CD4-positive, alpha-beta T cell treated with Interleukin-17A for 1 hour (primary cell): ENCODE measurements around the gene FAM156A.
"Not testable (repeated sequence)": the region's sequence is repeated elsewhere in the genome, so short reads cannot be mapped to it uniquely, and the experiment has no call there.

ENCODE experiments used
- DNase-seq: peaks from one replicate; pipeline ENCODE4 v3.0.0-alpha.2; 2020

FAM156A gene

GRCh38 chrX:52958961-52959360 is 643 bp upstream of the FAM156A start:
- not testable (repeated sequence) for DNase-seq

- DNase-seq = not testable (repeated sequence)
These were observed 8.4 kb downstream of the FAM156A start for GRCh38 chrX:52949884-52950283.

- DNase-seq = not testable (repeated sequence)
These were observed 9.0 kb downstream of the FAM156A start for GRCh38 chrX:52949325-52949724.

- not testable (repeated sequence) for DNase-seq
These were observed 10.1 kb downstream of the FAM156A start for GRCh38 chrX:52948265-52948664.

- DNase-seq = not testable (repeated sequence)
These were observed 10.8 kb downstream of the FAM156A start for GRCh38 chrX:52947501-52947900.

- DNase-seq = not testable (repeated sequence)
These were observed 12.4 kb downstream of the FAM156A start for GRCh38 chrX:52945838-52946494.

- not testable (repeated sequence) for DNase-seq
These were observed 16.6 kb downstream of the FAM156A start for GRCh38 chrX:52941728-52942127.

- not testable (repeated sequence) for DNase-seq
These were observed 17.6 kb downstream of the FAM156A start for GRCh38 chrX:52940704-52941103.

- not testable (repeated sequence) for DNase-seq
These were observed 22.9 kb downstream of the FAM156A start for GRCh38 chrX:52935470-52935784.

- peak; percentile 94 for DNase-seq
These were observed 23.4 kb downstream of the FAM156A start for GRCh38 chrX:52934704-52935469.

GRCh38 chrX:52933976-52934703 is 24.2 kb downstream of the FAM156A start:
- DNase-seq = no peak

GRCh38 chrX:52933213-52933612 is 25.1 kb downstream of the FAM156A start:
- no peak for DNase-seq

GRCh38 chrX:52930214-52930613 is 28.1 kb downstream of the FAM156A start:
- DNase-seq = not testable (repeated sequence)

- no peak for DNase-seq
These were observed 34.5 kb downstream of the FAM156A start for GRCh38 chrX:52923781-52924241.

- DNase-seq = not testable (repeated sequence)
These were observed 43.6 kb downstream of the FAM156A start for GRCh38 chrX:52914704-52915103.

- DNase-seq = not testable (repeated sequence)
These were observed 44.6 kb downstream of the FAM156A start for GRCh38 chrX:52913681-52914080.

- DNase-seq = not testable (repeated sequence)
These were observed 48.9 kb downstream of the FAM156A start for GRCh38 chrX:52909313-52909969.

- DNase-seq = not testable (repeated sequence)
These were observed 50.4 kb downstream of the FAM156A start for GRCh38 chrX:52907900-52908299.

- DNase-seq = not testable (repeated sequence)
These were observed 51.2 kb downstream of the FAM156A start for GRCh38 chrX:52907137-52907536.

GRCh38 chrX:52906072-52906471 is 52.2 kb downstream of the FAM156A start:
- DNase-seq = not testable (repeated sequence)

- DNase-seq = not testable (repeated sequence)
These were observed 52.8 kb downstream of the FAM156A start for GRCh38 chrX:52905531-52905930.
